Breast epithelium (tissue), 4 donors: ENCODE measurements around the gene RHOBTB1. TPM values are rescaled to one million over a fixed set of nuclear protein-coding genes. Genes with fewer than 3 reads are reported as not detected.

Experiments used
- DNase-seq, 2 donors: peaks; one replicate each; pipeline ENCODE4 v3.0.0-alpha.2; 2019; ENCODE audit warnings: low spot score in 2 of 2
- H3K27ac ChIP-seq, 2 donors: fragments of 200-600 bp; sonication (generic) in 1 of 2; one replicate each; pipeline ENCODE4 v1.5.1; 2016 to 2019; ENCODE audit warnings: mild to moderate bottlenecking in 1 of 2
- H3K27me3 ChIP-seq, 2 donors: fragments of 200-600 bp; sonication (generic) in 1 of 2; one replicate each; pipeline versions ENCODE4 v1.5.1 to v1.6.0; 2017 to 2019; ENCODE audit warnings: control low read depth in 1 of 2, mild to moderate bottlenecking in 1 of 2
- H3K36me3 ChIP-seq: fragments of 200-600 bp; one replicate; pipeline ENCODE4 v1.5.1; 2019
- H3K4me1 ChIP-seq, 2 donors: fragments of 200-600 bp; sonication (generic); one replicate each; pipeline ENCODE4 v1.5.1; 2016 to 2019; ENCODE audit warnings: control low read depth in 1 of 2
- H3K4me3 ChIP-seq, 3 donors: fragments of 200-600 bp; sonication (generic); 1 replicate in 2 of 3; 2 replicates in 1 of 3; pipeline ENCODE4 v1.5.1; 2016 to 2019; ENCODE audit warnings: mild to moderate bottlenecking in 3 of 3, moderate library complexity in 2 of 3
- H3K9me3 ChIP-seq, 2 donors: fragments of 200-600 bp; sonication (generic) in 1 of 2; one replicate each; pipeline ENCODE4 v1.5.1; 2016 to 2019; ENCODE audit warnings: control low read depth in 1 of 2
- CTCF ChIP-seq, 3 donors: fragments of 450-650 bp; IDR thresholded peaks; one replicate each; pipeline ENCODE4 v1.5.1; 2016 to 2017; ENCODE audit warnings: antibody characterized with exemption in 3 of 3, mild to moderate bottlenecking in 3 of 3, moderate library complexity in 3 of 3
- POLR2A ChIP-seq: fragments of 450-650 bp; IDR thresholded peaks from one replicate; pipeline ENCODE4 v1.6.1; 2016; ENCODE audit warnings: antibody characterized with exemption, mild to moderate bottlenecking, moderate library complexity
- POLR2AphosphoS5 ChIP-seq, 3 donors: sonication (generic); formaldehyde crosslinking; IDR thresholded peaks; one replicate each; pipeline ENCODE4 v1.6.1; 2017; ENCODE audit warnings: antibody characterized with exemption in 3 of 3
- intact Hi-C: fragments of 100-400 bp; cut with DNase I; formaldehyde crosslinking; loops from one replicate; pipeline ENCODE4 v1.15.1; 2023; ENCODE audit warnings: low total_unique reads
- total RNA-seq, 3 donors: library from RNA; depleted of rRNA; stranded (reverse); fragments of >200 nt; gene quantifications; one replicate each; pipeline ENCODE4 v1.1.0, GENCODE V29; 2016

Gene RHOBTB1
- total RNA-seq, 3 donors from 2014 or later: 11.4 to 14.6 (median 13.4) TPM

GRCh38 chr10:60901561-60902235 is 42.3 kb downstream of the RHOBTB1 start:
- H3K36me3 ChIP-seq: no peaks in the 10 kb centered on the region
- H3K27me3 ChIP-seq: no peaks in the 10 kb centered on the region
- intact Hi-C loops: no loop called here
- H3K27ac ChIP-seq: peak overlapping the region; percentile 11 to 23
- H3K9me3 ChIP-seq: no peaks in the 10 kb centered on the region
- DNase-seq: peak in 1 of 2 donors; percentile 58
- H3K4me1 ChIP-seq: no peaks in the 10 kb centered on the region
- H3K4me3 ChIP-seq: no peak overlapping the region
- TF ChIP-seq CTCF (IDR thresholded peaks at IDR 0.05) (no peak), POLR2A (no peak), POLR2AphosphoS5 (IDR thresholded peaks at IDR 0.05) (no peak)

GRCh38 chr10:60899266-60899665 is 44.7 kb downstream of the RHOBTB1 start:
- Histone ChIP-seq H3K27me3 (no peaks in the 10 kb centered on the region), H3K27ac (no peak overlapping the region), H3K4me3 (no peak overlapping the region), H3K36me3 (no peaks in the 10 kb centered on the region), H3K4me1 (no peaks in the 10 kb centered on the region), H3K9me3 (no peaks in the 10 kb centered on the region)
- intact Hi-C loops: no loop called here
- DNase-seq: no peak
- TF ChIP-seq POLR2AphosphoS5 (IDR thresholded peaks at IDR 0.05): no peak
- no peak for TF ChIP-seq POLR2A
- no peak for TF ChIP-seq CTCF (IDR thresholded peaks at IDR 0.05)

GRCh38 chr10:60898321-60898720 is 45.7 kb downstream of the RHOBTB1 start:
- DNase-seq: no peak
- H3K27ac ChIP-seq: no peak overlapping the region
- H3K4me1 ChIP-seq: no peaks in the 10 kb centered on the region
- no peak overlapping the region for H3K4me3 ChIP-seq
- no peaks in the 10 kb centered on the region for H3K36me3 ChIP-seq
- intact Hi-C loops: no loop called here
- H3K9me3 ChIP-seq: no peaks in the 10 kb centered on the region
- TF ChIP-seq CTCF (IDR thresholded peaks at IDR 0.05): no peak
- no peak for TF ChIP-seq POLR2A
- TF ChIP-seq POLR2AphosphoS5 (IDR thresholded peaks at IDR 0.05): no peak
- H3K27me3 ChIP-seq: no peaks in the 10 kb centered on the region

- intact Hi-C loops: no loop called here
- H3K4me3 ChIP-seq: no peak overlapping the region
- TF ChIP-seq CTCF (IDR thresholded peaks at IDR 0.05) (no peak), POLR2A (no peak), POLR2AphosphoS5 (IDR thresholded peaks at IDR 0.05) (no peak)
- H3K36me3 ChIP-seq: no peaks in the 10 kb centered on the region
- H3K27me3 ChIP-seq: no peaks in the 10 kb centered on the region
- H3K4me1 ChIP-seq: no peaks in the 10 kb centered on the region
- DNase-seq: no peak
- H3K27ac ChIP-seq: no peak overlapping the region
- H3K9me3 ChIP-seq: no peaks in the 10 kb centered on the region
These were observed 47.2 kb downstream of the RHOBTB1 start for GRCh38 chr10:60896810-60897209.

- H3K27ac ChIP-seq: no peak overlapping the region
- TF ChIP-seq CTCF (IDR thresholded peaks at IDR 0.05): no peak
- TF ChIP-seq POLR2AphosphoS5 (IDR thresholded peaks at IDR 0.05): no peak
- TF ChIP-seq POLR2A: no peak
- intact Hi-C loops: no loop called here
These were observed 48.0 kb downstream of the RHOBTB1 start for GRCh38 chr10:60896033-60896432.

More at GRCh38 chr10:60896033-60896432, 48.0 kb downstream of the RHOBTB1 start:
- no peaks in the 10 kb centered on the region for H3K9me3 ChIP-seq
- no peaks in the 10 kb centered on the region for H3K36me3 ChIP-seq
- no peak for DNase-seq
- H3K4me3 ChIP-seq: no peak overlapping the region
- H3K4me1 ChIP-seq: no peaks in the 10 kb centered on the region
- H3K27me3 ChIP-seq: no peaks in the 10 kb centered on the region
